ENCODE data around the gene GTPBP8.

Gene GTPBP8

GRCh38 chr3:112976001-112976400, 14.8 kb upstream of the GTPBP8 start:
- no peak for DNase-seq
- TF ChIP-seq GATA1 (IDR thresholded peaks at IDR 0.05; ENCODE audit: low read depth, low read length) (no peak), POLR2A (IDR thresholded peaks at IDR 0.05; ENCODE audit: low read length) (no peak)

- TF ChIP-seq POLR2A (IDR thresholded peaks at IDR 0.05; ENCODE audit: low read length) (no peak), GATA1 (IDR thresholded peaks at IDR 0.05; ENCODE audit: low read depth, low read length) (no peak)
- DNase-seq = no peak
Measured at GRCh38 chr3:112976953-112977352, 13.8 kb upstream of the GTPBP8 start.

- DNase-seq = peak; percentile 48 to 68
Measured at GRCh38 chr3:112979244-112979832, 11.4 kb upstream of the GTPBP8 start.

GRCh38 chr3:112980080-112980479, 10.7 kb upstream of the GTPBP8 start:
- TF ChIP-seq POLR2A (IDR thresholded peaks at IDR 0.05; ENCODE audit: low read length) = no peak
- no peak for TF ChIP-seq GATA1 (IDR thresholded peaks at IDR 0.05; ENCODE audit: low read depth, low read length)
- no peak for DNase-seq

More at GRCh38 chr3:112979244-112979832, 11.4 kb upstream of the GTPBP8 start:
- TF ChIP-seq POLR2A (IDR thresholded peaks at IDR 0.05; ENCODE audit: low read length) = no peak
- no peak for TF ChIP-seq GATA1 (IDR thresholded peaks at IDR 0.05; ENCODE audit: low read depth, low read length)

GRCh38 chr3:112982710-112983109, 8.1 kb upstream of the GTPBP8 start:
- no peak for DNase-seq
- TF ChIP-seq POLR2A (IDR thresholded peaks at IDR 0.05; ENCODE audit: low read length) (no peak), GATA1 (IDR thresholded peaks at IDR 0.05; ENCODE audit: low read depth, low read length) (no peak)

GRCh38 chr3:112984485-112984884, 6.3 kb upstream of the GTPBP8 start:
- peak; percentile 13 to 29 for DNase-seq
- no peak for TF ChIP-seq POLR2A (IDR thresholded peaks at IDR 0.05; ENCODE audit: low read length)
- no peak for TF ChIP-seq GATA1 (IDR thresholded peaks at IDR 0.05; ENCODE audit: low read depth, low read length)

- DNase-seq = no peak
- TF ChIP-seq GATA1 (IDR thresholded peaks at IDR 0.05; ENCODE audit: low read depth, low read length) (no peak), POLR2A (IDR thresholded peaks at IDR 0.05; ENCODE audit: low read length) (no peak)
Measured at GRCh38 chr3:112987710-112988334, 3.0 kb upstream of the GTPBP8 start.

GRCh38 chr3:112995800-112996199, 5.0 kb downstream of the GTPBP8 start:
- no peak for TF ChIP-seq GATA1 (IDR thresholded peaks at IDR 0.05; ENCODE audit: low read depth, low read length)
- no peak for TF ChIP-seq POLR2A (IDR thresholded peaks at IDR 0.05; ENCODE audit: low read length)
- DNase-seq = no peak

GRCh38 chr3:113000691-113001090, 9.9 kb downstream of the GTPBP8 start:
- TF ChIP-seq GATA1 (IDR thresholded peaks at IDR 0.05; ENCODE audit: low read depth, low read length) (no peak), POLR2A (IDR thresholded peaks at IDR 0.05; ENCODE audit: low read length) (no peak)
- DNase-seq = no peak

- TF ChIP-seq GATA1 (IDR thresholded peaks at IDR 0.05; ENCODE audit: low read depth, low read length) (no peak), POLR2A (IDR thresholded peaks at IDR 0.05; ENCODE audit: low read length) (no peak)
- no peak for DNase-seq
Measured at GRCh38 chr3:113002037-113002436, 11.3 kb downstream of the GTPBP8 start.

GRCh38 chr3:113002679-113003078, 11.9 kb downstream of the GTPBP8 start:
- TF ChIP-seq POLR2A (IDR thresholded peaks at IDR 0.05; ENCODE audit: low read length) (no peak), GATA1 (IDR thresholded peaks at IDR 0.05; ENCODE audit: low read depth, low read length) (no peak)
- peak in 1 of 2 experiments; percentile 9 for DNase-seq

GRCh38 chr3:113005611-113006010, 14.8 kb downstream of the GTPBP8 start:
- DNase-seq = no peak
- no peak for TF ChIP-seq POLR2A (IDR thresholded peaks at IDR 0.05; ENCODE audit: low read length)
- no peak for TF ChIP-seq GATA1 (IDR thresholded peaks at IDR 0.05; ENCODE audit: low read depth, low read length)

GRCh38 chr3:113006359-113007056, 15.7 kb downstream of the GTPBP8 start:
- no peak for TF ChIP-seq POLR2A (IDR thresholded peaks at IDR 0.05; ENCODE audit: low read length)
- no peak for TF ChIP-seq GATA1 (IDR thresholded peaks at IDR 0.05; ENCODE audit: low read depth, low read length)
- DNase-seq = no peak

- TF ChIP-seq GATA1 (IDR thresholded peaks at IDR 0.05; ENCODE audit: low read depth, low read length) = no peak
- TF ChIP-seq POLR2A (IDR thresholded peaks at IDR 0.05; ENCODE audit: low read length) = no peak
- no peak for DNase-seq
Measured at GRCh38 chr3:113008117-113008516, 17.3 kb downstream of the GTPBP8 start.

- TF ChIP-seq GATA1 (IDR thresholded peaks at IDR 0.05; ENCODE audit: low read depth, low read length) (no peak), POLR2A (IDR thresholded peaks at IDR 0.05; ENCODE audit: low read length) (no peak)
- DNase-seq = no peak
Measured at GRCh38 chr3:113013593-113013992, 22.8 kb downstream of the GTPBP8 start.

Measured in erythroblast (primary cell).